ENCODE results near the gene LSM2.
"Not testable (repeated sequence)": the region's sequence is repeated elsewhere in the genome, so short reads cannot be mapped to it uniquely, and the experiment has no call there.

LSM2 gene

GRCh38 chr6:31826793-31827285 is 20.1 kb upstream of the LSM2 start:
- FAIRE-seq, result no peak

DNA sequence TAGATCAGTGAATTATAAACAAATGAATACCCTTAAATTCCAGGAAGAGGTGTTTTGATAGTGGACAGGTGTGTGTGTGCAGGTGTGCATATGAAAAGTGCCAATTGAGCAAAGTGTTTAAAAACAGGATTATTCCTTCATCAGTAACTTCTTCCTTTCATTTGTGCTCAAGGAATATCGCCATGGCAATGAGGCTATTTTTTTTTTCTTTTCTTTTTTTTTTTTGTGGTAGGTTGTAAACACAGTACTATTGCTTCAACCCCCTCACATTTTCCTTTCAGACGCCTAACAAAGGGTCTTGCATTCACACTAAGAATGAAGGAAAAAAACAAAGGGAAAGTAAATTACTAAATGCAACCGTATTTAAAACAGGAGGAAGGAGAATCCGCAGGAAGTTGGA is 18.8 kb upstream of the LSM2 start:
- FAIRE-seq, result no peak

- not testable (repeated sequence) for FAIRE-seq
Measured at GRCh38 chr6:31823592-31824196, 16.9 kb upstream of the LSM2 start.

GRCh38 chr6:31822036-31822821 is 15.5 kb upstream of the LSM2 start:
- no peak for FAIRE-seq

- FAIRE-seq, result no peak
Measured at GRCh38 chr6:31821301-31822035, 14.7 kb upstream of the LSM2 start.

- FAIRE-seq, result not testable (repeated sequence)
Measured at GRCh38 chr6:31820399-31820798, 13.6 kb upstream of the LSM2 start.

DNA sequence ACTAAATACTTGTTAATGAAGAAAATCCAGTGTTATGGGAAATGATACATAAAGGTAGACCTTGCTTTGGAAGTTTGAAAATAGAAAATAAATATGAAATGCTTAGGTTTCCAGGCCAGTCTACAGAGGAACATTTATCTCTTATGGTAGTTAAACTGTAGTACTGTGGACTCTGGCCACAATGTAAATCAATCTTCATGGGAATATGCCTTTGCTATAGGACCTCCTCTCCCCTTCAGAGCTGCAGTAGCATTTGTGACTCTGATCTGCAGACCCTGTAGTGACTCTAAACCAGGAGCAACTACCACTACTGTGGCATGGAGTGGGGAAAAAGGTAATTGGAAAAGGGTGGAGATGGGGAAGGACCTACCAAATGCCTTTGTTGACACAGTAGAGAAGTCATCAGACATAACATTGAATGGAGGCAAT is 13.1 kb upstream of the LSM2 start:
- FAIRE-seq, result no peak

- not testable (repeated sequence) for FAIRE-seq
Measured at GRCh38 chr6:31817929-31818511, 11.3 kb upstream of the LSM2 start.

GRCh38 chr6:31817133-31817928 is 10.6 kb upstream of the LSM2 start:
- not testable (repeated sequence) for FAIRE-seq

DNA sequence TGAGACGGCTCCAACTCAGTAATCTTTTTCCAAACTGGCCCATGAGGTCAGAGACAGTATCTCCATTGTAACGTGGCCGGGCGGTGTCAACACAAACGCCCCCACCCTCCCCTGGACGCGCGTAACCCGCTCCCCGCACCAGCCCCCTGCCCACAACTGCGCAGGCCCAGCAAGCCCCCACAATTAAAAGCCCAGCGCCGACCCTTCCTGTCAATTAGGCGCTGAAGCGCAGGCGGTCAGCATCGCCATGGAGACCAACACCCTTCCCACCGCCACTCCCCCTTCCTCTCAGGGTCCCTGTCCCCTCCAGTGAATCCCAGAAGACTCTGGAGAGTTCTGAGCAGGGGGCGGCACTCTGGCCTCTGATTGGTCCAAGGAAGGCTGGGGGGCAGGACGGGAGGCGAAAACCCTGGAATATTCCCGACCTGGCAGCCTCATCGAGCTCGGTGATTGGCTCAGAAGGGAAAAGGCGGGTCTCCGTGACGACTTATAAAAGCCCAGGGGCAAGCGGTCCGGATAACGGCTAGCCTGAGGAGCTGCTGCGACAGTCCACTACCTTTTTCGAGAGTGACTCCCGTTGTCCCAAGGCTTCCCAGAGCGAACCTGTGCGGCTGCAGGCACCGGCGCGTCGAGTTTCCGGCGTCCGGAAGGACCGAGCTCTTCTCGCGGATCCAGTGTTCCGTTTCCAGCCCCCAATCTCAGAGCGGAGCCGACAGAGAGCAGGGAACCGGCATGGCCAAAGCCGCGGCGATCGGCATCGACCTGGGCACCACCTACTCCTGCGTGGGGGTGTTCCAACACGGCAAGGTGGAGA is 8.5 kb upstream of the LSM2 start, which contains the start of the genes HSPA1A and HSPA1L:
Gene HSPA1A (plus strand): TSS at position 519 of the 814 bp plus-strand sequence. CDS start 214 bp downstream, at position 733.
Gene HSPA1L (minus strand): TSS at position 259 of the 814 bp plus-strand sequence. CDS start 3,311 bp downstream, outside the sequence.
- FAIRE-seq, result no peak

GRCh38 chr6:31814677-31815024 is 7.9 kb upstream of the LSM2 start:
- FAIRE-seq, result no peak

- FAIRE-seq, result no peak
Measured at GRCh38 chr6:31813465-31813849, 6.7 kb upstream of the LSM2 start.

- FAIRE-seq, result no peak
Measured at GRCh38 chr6:31811645-31812044, 4.9 kb upstream of the LSM2 start.

DNA sequence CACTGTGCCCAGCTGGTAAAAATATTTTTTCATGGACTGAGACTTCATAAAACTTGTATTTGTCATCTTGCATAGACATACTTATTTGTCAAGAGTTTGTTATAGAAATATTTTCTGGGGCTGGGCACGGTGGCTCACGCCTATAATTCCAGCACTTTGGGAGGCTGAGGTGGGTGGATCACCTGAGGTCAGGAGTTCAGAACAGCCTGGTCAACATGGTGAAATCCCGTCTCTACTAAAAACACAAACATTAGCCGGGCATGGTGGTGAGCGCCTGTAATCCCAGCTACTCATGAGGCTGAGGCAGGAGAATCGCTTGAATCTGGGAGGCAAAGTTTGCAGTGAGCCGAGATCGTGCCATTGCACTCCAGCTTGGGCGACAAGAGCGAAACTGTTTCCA is 1.8 kb upstream of the LSM2 start:
- FAIRE-seq, result not testable (repeated sequence)

DNA sequence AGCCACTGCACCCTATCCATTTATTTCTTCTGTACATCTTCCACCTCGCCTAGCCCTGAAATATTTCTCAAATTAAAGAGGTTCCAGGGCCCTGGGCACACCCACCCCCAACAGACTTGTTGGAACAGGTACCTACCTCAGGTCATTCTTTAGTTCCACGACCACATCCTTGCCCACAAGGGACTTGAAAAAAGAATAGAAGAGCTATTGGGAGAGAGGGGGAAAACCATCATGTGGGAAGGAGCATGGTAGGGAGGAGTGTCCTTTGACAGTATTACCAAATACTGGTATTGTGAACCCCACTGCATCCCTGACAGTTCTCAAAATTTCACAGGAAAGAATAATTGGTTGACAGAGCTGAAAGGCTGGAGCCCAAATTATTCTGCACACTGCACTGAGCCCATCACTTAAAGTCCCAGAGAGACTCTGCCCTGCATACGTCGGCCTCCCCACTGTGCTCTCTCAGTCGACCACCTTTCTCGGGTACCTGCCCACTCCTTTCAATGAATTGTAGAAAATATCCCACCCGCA is 762 bp downstream of the LSM2 start:
- FAIRE-seq, result no peak

GRCh38 chr6:31801031-31801927 is 5.5 kb downstream of the LSM2 start:
- FAIRE-seq, result not testable (repeated sequence)

GRCh38 chr6:31799781-31800180 is 7.0 kb downstream of the LSM2 start:
- no peak for FAIRE-seq

DNA sequence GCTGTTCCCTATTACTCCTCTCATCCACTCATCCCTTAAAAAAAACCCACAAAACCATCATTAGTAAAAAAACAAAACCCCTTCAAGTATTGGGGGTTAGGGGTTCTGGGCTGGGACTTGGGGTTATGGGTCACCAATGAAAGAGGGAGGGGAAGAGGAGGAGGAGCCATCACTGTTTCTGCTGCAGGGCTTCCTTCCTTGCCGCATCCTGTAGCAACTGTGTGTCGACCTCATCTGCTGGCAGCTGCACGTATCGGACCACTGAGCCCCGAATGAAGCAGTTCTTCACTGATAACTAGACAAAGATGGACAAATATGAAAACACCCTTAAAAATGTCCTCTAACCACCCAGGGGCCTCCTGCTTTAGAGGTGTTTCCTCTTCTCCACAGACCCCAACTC is 9.2 kb downstream of the LSM2 start:
- FAIRE-seq, result no peak

DNA sequence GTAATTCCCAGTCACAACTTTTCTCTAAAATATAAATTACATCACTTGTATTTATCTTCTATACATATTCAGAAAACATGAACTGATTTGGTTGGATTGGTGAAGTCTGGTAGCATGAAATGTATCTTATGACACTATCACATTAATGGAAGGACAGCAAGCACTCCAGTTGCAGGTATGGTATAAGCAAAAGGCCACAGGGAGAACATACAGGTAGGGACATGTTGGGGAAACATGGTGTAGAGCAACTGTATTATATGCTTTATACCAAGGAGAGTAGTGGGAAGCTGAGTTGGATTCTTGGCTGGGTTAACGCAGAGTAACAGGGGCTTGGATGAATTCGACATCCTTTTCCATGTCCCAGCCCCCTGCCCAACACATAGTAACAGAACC is 9.8 kb downstream of the LSM2 start:
- FAIRE-seq, result no peak
